Natural killer cell (primary cell): Measurements from ENCODE around the gene RRP1B. TPM values are rescaled to one million over a fixed set of nuclear protein-coding genes. Genes with fewer than 3 reads are reported as not detected.
"Not testable (repeated sequence)": the region's sequence is repeated elsewhere in the genome, so short reads cannot be mapped to it uniquely, and the experiment has no call there.

Source experiments
- ATAC-seq, 3 donors: fragments of 150-1000 bp in 2 of 3; fragments of 200-7000 bp in 1 of 3; cut with Tn5 transposase; 1 replicate in 1 of 3; 2 replicates in 2 of 3; pipeline ENCODE4 v1.10.0; 2021; ENCODE audit warnings: mild to moderate bottlenecking in 2 of 3, moderate library complexity in 2 of 3
- DNase-seq, 2 donors: peaks; one replicate each; pipeline versions ENCODE4 v3.0.0 to v3.0.0-alpha.2; 2013 to 2021; ENCODE audit warnings: mixed read lengths in 1 of 2
- H3K27ac ChIP-seq: one replicate; pipeline ENCODE4 v1.5.1; 2013; ENCODE audit warnings: mild to moderate bottlenecking, low read length
- H3K27me3 ChIP-seq: one replicate; pipeline ENCODE4 v1.6.1; 2013; ENCODE audit warnings: low read length; ENCODE audit not compliant: control insufficient read depth, insufficient read depth
- H3K36me3 ChIP-seq: one replicate; pipeline ENCODE4 v1.6.1; 2013; ENCODE audit warnings: low read length; ENCODE audit not compliant: control insufficient read depth, insufficient read depth
- H3K4me1 ChIP-seq: one replicate; pipeline ENCODE4 v1.6.1; 2013; ENCODE audit warnings: low read length; ENCODE audit not compliant: control insufficient read depth, insufficient read depth
- H3K4me3 ChIP-seq: one replicate; pipeline ENCODE4 v1.5.1; 2013; ENCODE audit warnings: low read length
- H3K9me3 ChIP-seq: one replicate; pipeline ENCODE4 v1.6.1; 2013; ENCODE audit warnings: low read length; ENCODE audit not compliant: control insufficient read depth, insufficient read depth
- H3K27ac Mint-ChIP-seq, 2 donors: one replicate each; pipeline ENCODE4 v1.8.0; 2022; ENCODE audit warnings: mild to moderate bottlenecking in 2 of 2, mixed read lengths in 2 of 2, moderate library complexity in 1 of 2
- H3K27me3 Mint-ChIP-seq, 2 donors: one replicate each; pipeline ENCODE4 v1.8.0; 2022; ENCODE audit warnings: low read depth in 2 of 2, mixed read lengths in 2 of 2
- H3K36me3 Mint-ChIP-seq: one replicate; pipeline ENCODE4 v1.8.0; 2022; ENCODE audit warnings: mixed read lengths
- H3K4me1 Mint-ChIP-seq, 2 donors: one replicate each; pipeline ENCODE4 v1.8.0; 2022; ENCODE audit warnings: mixed read lengths in 2 of 2
- H3K4me3 Mint-ChIP-seq: one replicate; pipeline ENCODE4 v1.8.0; 2022; ENCODE audit warnings: mild to moderate bottlenecking, moderate library complexity, mixed read lengths
- H3K9me3 Mint-ChIP-seq, 2 donors: one replicate each; pipeline ENCODE4 v1.8.0; 2022; ENCODE audit warnings: mixed read lengths in 2 of 2
- CTCF ChIP-seq: fragments of 200-600 bp; IDR thresholded peaks from one replicate; pipeline ENCODE4 v1.8.0; 2022; ENCODE audit warnings: antibody characterized with exemption
- WGBS: methylation state at CpG from one replicate; pipeline ENCODE4 v1.1.7; 2013; ENCODE audit warnings: missing lambda C conversion rate; ENCODE audit not compliant: insufficient coverage; 5-methylcytosine and 5-hydroxymethylcytosine counted together
- intact Hi-C: fragments of 100-400 bp; cut with micrococcal nuclease; formaldehyde crosslinking; loops from one replicate; pipeline ENCODE4 v1.14.2; 2022
- total RNA-seq, 4 donors: library from RNA; stranded (reverse); fragments of 120-200 nt in 1 of 4; gene quantifications; one replicate each; pipeline versions ENCODE4 v1.2.3 to v1.2.4, GENCODE V29; 2013 to 2022

RRP1B gene
- total RNA-seq, 3 donors from 2014 or later (not counting 1 experiment from before 2014, with no cell fraction given) = 18.1 to 28.4 (median 25.0) TPM

GRCh38 chr21:43645976-43646375 is 13.4 kb upstream of the RRP1B start:
- no peak for DNase-seq
- ATAC-seq = no peak

GRCh38 chr21:43646550-43647260 is 12.7 kb upstream of the RRP1B start:
- Histone ChIP-seq H3K27ac (no peak overlapping the region), H3K36me3 (no peaks in the 10 kb centered on the region), H3K4me3 (no peak overlapping the region), H3K27me3 (no peaks in the 10 kb centered on the region), H3K4me1 (peaks cover 5% of the 10 kb centered on the region), H3K9me3 (no peaks in the 10 kb centered on the region)
- Mint-ChIP-seq H3K27me3 (peaks cover 6 to 9% of the 10 kb centered on the region in 2 donors), H3K27ac (peak overlapping the region in 1 of 2 donors; percentile 58), H3K9me3 (no peaks in the 10 kb centered on the region), H3K4me1 (peaks cover 7 to 9% of the 10 kb centered on the region in 2 donors), H3K36me3 (no peaks in the 10 kb centered on the region), H3K4me3 (peak overlapping the region; percentile 21)
- WGBS = 15% methylated on average over 7 of the region's 7 CpGs
- TF ChIP-seq CTCF = peak; percentile 100
- DNase-seq (peak; percentile 79 to 93), ATAC-seq (peak; percentile 97 to 100 (median 99))
- intact Hi-C loops = loop anchor here (5.0 kb wide), 1 partner anchor 329 kb away; no protein-coding TSS in a partner anchor

More at GRCh38 chr21:43645976-43646375, 13.4 kb upstream of the RRP1B start:
- no peaks in the 10 kb centered on the region for H3K27me3 ChIP-seq
- Mint-ChIP-seq H3K27ac (peak overlapping the region in 1 of 2 donors; percentile 36), H3K27me3 (peaks cover 6 to 9% of the 10 kb centered on the region in 2 donors), H3K4me3 (no peak overlapping the region), H3K4me1 (peaks cover 7 to 9% of the 10 kb centered on the region in 2 donors), H3K9me3 (no peaks in the 10 kb centered on the region), H3K36me3 (no peaks in the 10 kb centered on the region)
- no peaks in the 10 kb centered on the region for H3K9me3 ChIP-seq
- peaks cover 5% of the 10 kb centered on the region for H3K4me1 ChIP-seq
- intact Hi-C loops = loop anchor here (5.0 kb wide), 1 partner anchor 329 kb away; no protein-coding TSS in a partner anchor
- no peak overlapping the region for H3K27ac ChIP-seq
- 48% methylated on average over 3 of the region's 4 CpGs for WGBS
- no peak overlapping the region for H3K4me3 ChIP-seq
- TF ChIP-seq CTCF = no peak
- no peaks in the 10 kb centered on the region for H3K36me3 ChIP-seq

- no peak overlapping the region for H3K27ac Mint-ChIP-seq
These were observed 11.2 kb upstream of the RRP1B start for GRCh38 chr21:43648171-43648570.

GRCh38 chr21:43651926-43652325 is 7.4 kb upstream of the RRP1B start:
- H3K9me3 Mint-ChIP-seq, DNase-seq, H3K9me3 ChIP-seq, H3K4me1 ChIP-seq, ATAC-seq, H3K36me3 ChIP-seq, H3K4me1 Mint-ChIP-seq, H3K36me3 Mint-ChIP-seq, H3K27me3 ChIP-seq, intact Hi-C loops, H3K4me3 Mint-ChIP-seq, H3K27ac Mint-ChIP-seq, H3K4me3 ChIP-seq, H3K27ac ChIP-seq: not testable (repeated sequence)
- H3K27me3 Mint-ChIP-seq = peaks cover 9 to 10% of the 10 kb centered on the region in 2 donors
- 88% methylated on average over 6 of the region's 6 CpGs for WGBS

More at GRCh38 chr21:43648171-43648570, 11.2 kb upstream of the RRP1B start:
- H3K4me3 Mint-ChIP-seq = no peak overlapping the region
- H3K36me3 Mint-ChIP-seq = no peaks in the 10 kb centered on the region
- WGBS = 86% methylated on average over 9 of the region's 9 CpGs
- no peaks in the 10 kb centered on the region for H3K9me3 Mint-ChIP-seq
- Histone ChIP-seq H3K9me3 (no peaks in the 10 kb centered on the region), H3K4me1 (peaks cover 5% of the 10 kb centered on the region), H3K27ac (no peak overlapping the region), H3K4me3 (no peak overlapping the region), H3K27me3 (no peaks in the 10 kb centered on the region), H3K36me3 (no peaks in the 10 kb centered on the region)
- TF ChIP-seq CTCF = no peak
- intact Hi-C loops = loop anchor here (5.0 kb wide), 1 partner anchor 331 kb away; no protein-coding TSS in a partner anchor
- DNase-seq (no peak), ATAC-seq (no peak)
- H3K4me1 Mint-ChIP-seq = peaks cover 7 to 9% of the 10 kb centered on the region in 2 donors
- H3K27me3 Mint-ChIP-seq = peaks cover 6 to 9% of the 10 kb centered on the region in 2 donors
